Endothelial cell of umbilical vein (primary cell): ENCODE measurements around the gene IYD. TPM values are rescaled to one million over a fixed set of nuclear protein-coding genes. Genes with fewer than 3 reads are reported as not detected.

Experiments used
- BruUV-seq: library from RNA; stranded (reverse); fragments of 400-500 nt; replicated peaks from 2 replicates; lab custom pipeline; 2021; lab: Mats Ljungman, UMichigan
- CTCF ChIA-PET: fragments of 300-600, 350-600 bp; sonication (Branson Sonifier 250); formaldehyde crosslinking; loops from one replicate; lab custom pipeline; 2021; ENCODE audit warnings: antibody characterized with exemption, inconsistent platforms; lab: Charles Lee
- POLR2A ChIA-PET: fragments of 300-600, 350-600 bp; sonication (Branson Sonifier 250); formaldehyde crosslinking; loops from one replicate; lab custom pipeline; 2021; ENCODE audit warnings: antibody characterized with exemption, inconsistent platforms; lab: Charles Lee
- DNase-seq: peaks from one replicate; pipeline ENCODE4 v3.0.0-alpha.2; 2011; ENCODE audit warnings: low read depth, low spot score
- FAIRE-seq: peaks from 2 replicates; lab custom pipeline; 2011; peaks lifted over from hg19 to GRCh38; lab: Jason Lieb, UNC
- H2AFZ ChIP-seq: 2 replicates; pipeline ENCODE4 v1.6.0; 2012; ENCODE audit warnings: low read depth, low read length, control low read depth, inconsistent platforms
- H3K27ac ChIP-seq: 2 replicates; pipeline ENCODE4 v1.5.1; 2011; ENCODE audit warnings: low read depth, mild to moderate bottlenecking, control low read depth, low read length, moderate library complexity; ENCODE audit not compliant: insufficient read depth
- H3K27me3 ChIP-seq, 2 experiments: 2 replicates each; pipeline versions ENCODE4 v1.6.0 to v1.6.1; 2011; ENCODE audit warnings: low read length in 2 of 2, mixed read lengths in 1 of 2; ENCODE audit not compliant: control insufficient read depth in 2 of 2, insufficient read depth in 2 of 2
- H3K36me3 ChIP-seq, 2 experiments: 2 replicates in 1 of 2; 3 replicates in 1 of 2; pipeline ENCODE4 v1.5.1; 2011; ENCODE audit warnings: low read length in 2 of 2, mild to moderate bottlenecking in 1 of 2, moderate library complexity in 1 of 2; ENCODE audit not compliant: control insufficient read depth in 2 of 2, insufficient read depth in 2 of 2; ENCODE audit errors: extremely low read depth in 1 of 2
- H3K4me1 ChIP-seq: 3 replicates; pipeline ENCODE4 v1.5.1; 2011; ENCODE audit warnings: mild to moderate bottlenecking, low read length; ENCODE audit not compliant: control insufficient read depth, insufficient read depth; ENCODE audit errors: extremely low read depth
- H3K4me2 ChIP-seq: 2 replicates; pipeline ENCODE4 v1.6.1; 2011; ENCODE audit warnings: low read length, control low read depth, mixed read lengths; ENCODE audit not compliant: insufficient read depth
- H3K4me3 ChIP-seq, 3 experiments: fragments of 200-600 bp in 1 of 3; sonication (generic), shearing (Covaris generic) in 1 of 3; replicated peaks in 1 of 3; 2 replicates each; pipeline ENCODE4 v1.5.1; 2011 to 2016; ENCODE audit warnings: control low read depth in 3 of 3, low read length in 3 of 3, mild to moderate bottlenecking in 2 of 3, inconsistent platforms in 1 of 3, low read depth in 1 of 3, moderate library complexity in 1 of 3; ENCODE audit not compliant: insufficient read depth in 1 of 3
- H3K79me2 ChIP-seq: 2 replicates; pipeline ENCODE4 v1.6.0; 2012; ENCODE audit warnings: low read length, inconsistent platforms; ENCODE audit not compliant: control insufficient read depth, insufficient read depth
- H3K9ac ChIP-seq: replicated peaks from 2 replicates; pipeline ENCODE3; 2011; ENCODE audit warnings: low read length, control low read depth; ENCODE audit not compliant: insufficient read depth; ENCODE audit errors: extremely low read depth
- H3K9me1 ChIP-seq: replicated peaks from 3 replicates; pipeline ENCODE4 v1.6.0; 2011; ENCODE audit warnings: mild to moderate bottlenecking, low read length; ENCODE audit not compliant: control insufficient read depth, insufficient read depth; ENCODE audit errors: extremely low read depth
- H3K9me3 ChIP-seq: replicated peaks from 2 replicates; pipeline ENCODE4 v1.5.1; 2012; ENCODE audit warnings: low read length, inconsistent platforms; ENCODE audit not compliant: control insufficient read depth, insufficient read depth
- H4K20me1 ChIP-seq: replicated peaks from 2 replicates; pipeline ENCODE3; 2011; ENCODE audit warnings: mild to moderate bottlenecking, low read length; ENCODE audit not compliant: control insufficient read depth, insufficient read depth; ENCODE audit errors: extremely low read depth
- EZH2 ChIP-seq: IDR thresholded peaks from 2 replicates; pipeline ENCODE4 v1.6.1; 2012; ENCODE audit warnings: borderline replicate concordance, low read depth, mild to moderate bottlenecking, moderate library complexity, low read length, inconsistent platforms; ENCODE audit not compliant: severe bottlenecking
- GATA2 ChIP-seq: IDR thresholded peaks from 2 replicates; pipeline ENCODE4 v1.7.0; 2011; ENCODE audit warnings: low read depth, mild to moderate bottlenecking, moderate library complexity, mixed read lengths, low read length; ENCODE audit not compliant: insufficient read length, insufficient read depth
- JUN ChIP-seq: IDR thresholded peaks from 2 replicates; pipeline ENCODE4 v1.6.1; 2011; ENCODE audit warnings: borderline replicate concordance, low read depth; ENCODE audit not compliant: insufficient read length, insufficient read depth
- POLR2A ChIP-seq: IDR thresholded peaks from 2 replicates; pipeline ENCODE4 v1.6.1; 2012; ENCODE audit warnings: low read depth, mild to moderate bottlenecking, control low read depth, low read length
- POLR2AphosphoS5 ChIP-seq: IDR thresholded peaks from 2 replicates; pipeline ENCODE4 v1.6.1; 2012; ENCODE audit warnings: low read depth, mild to moderate bottlenecking, control low read depth, low read length, moderate library complexity; ENCODE audit not compliant: insufficient read depth
- dilution Hi-C: fragments of 300-500 bp; cut with MboI; formaldehyde crosslinking; loops from one replicate; pipeline ENCODE4 v1.15.0; 2019; ENCODE audit warnings: low sequenced_read_pairs; ENCODE audit not compliant: extremely low pct_ligation_motif_present
- intact Hi-C: fragments of 100-400 bp; cut with micrococcal nuclease; formaldehyde crosslinking; loops from one replicate; pipeline ENCODE4 v1.10.0; 2022
- polyA plus RNA-seq, 4 experiments: library from polyadenylated mRNA; depleted of rRNA in 3 of 4; stranded (reverse) in 3 of 4; unstranded in 1 of 4; fragments of >200 nt; gene quantifications; 2 replicates each; pipeline versions ENCODE4 v1.2.1 to v1.2.3, GENCODE V29; 2011 to 2012; ENCODE audit warnings: missing spikeins in 1 of 4
- total RNA-seq: library from RNA; stranded (reverse); gene quantifications from 2 replicates; pipeline ENCODE4 v1.2.3, GENCODE V29; 2021
- TF ChIP-seq, protein P1 (sequence below), 2 donors: IDR thresholded peaks; 1 replicate in 1 of 2; 2 replicates in 1 of 2; pipeline ENCODE4 v1.5.1; 2011; ENCODE audit warnings: low read length in 2 of 2, mild to moderate bottlenecking in 2 of 2, moderate library complexity in 2 of 2, control low read depth in 1 of 2, inconsistent platforms in 1 of 2, low read depth in 1 of 2; ENCODE audit not compliant: insufficient read depth in 1 of 2; ENCODE audit errors: extremely low read depth in 1 of 2

Gene IYD
- total and polyA plus RNA-seq, 2 donors (not counting 3 experiments of a cell fraction or from before 2014, with no cell fraction given), result not detected

DNA sequence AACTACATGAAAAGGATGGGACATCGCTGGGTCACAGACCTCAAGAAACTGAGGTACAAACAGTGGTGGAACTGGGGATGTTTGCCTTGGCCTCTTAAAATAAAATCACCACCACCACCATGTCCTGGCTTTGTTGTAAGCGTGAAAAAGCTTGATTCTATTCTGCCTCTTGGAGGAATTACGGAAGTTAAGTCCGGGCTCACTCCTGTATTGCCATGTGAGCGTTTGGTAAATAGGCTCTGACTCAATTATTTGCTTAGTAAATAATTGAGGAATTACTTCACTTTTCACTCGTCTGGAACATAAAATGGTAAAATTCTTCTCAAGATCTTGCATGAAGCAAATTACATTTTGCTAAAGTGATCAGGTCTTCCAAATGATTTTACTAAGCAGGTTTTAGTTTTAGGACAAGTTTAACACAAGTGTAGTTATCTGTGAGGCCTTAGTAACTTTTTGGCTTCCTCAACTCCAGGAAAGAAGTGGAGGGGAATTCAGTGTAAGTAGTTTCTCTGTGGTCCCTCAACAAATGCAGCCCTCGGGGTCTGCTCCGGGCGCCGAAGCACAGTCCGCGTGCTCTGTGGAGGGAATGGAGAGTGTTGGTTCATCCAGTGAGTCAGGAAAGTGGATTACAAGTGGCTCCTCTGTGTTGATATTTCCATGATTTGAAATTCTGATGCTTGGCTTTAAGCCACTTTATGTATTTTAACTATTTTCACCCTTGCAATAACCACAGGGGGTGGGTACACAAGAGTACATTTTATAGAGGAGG lies 23.8 kb downstream of the IYD start:
- intact Hi-C loops (no loop called here), dilution Hi-C loops (no loop called here)
- DNase-seq (no peak), FAIRE-seq (no peak)
- TF ChIP-seq JUN, result no peak
- TF ChIP-seq GATA2, result no peak
- TF ChIP-seq, protein P1, sequence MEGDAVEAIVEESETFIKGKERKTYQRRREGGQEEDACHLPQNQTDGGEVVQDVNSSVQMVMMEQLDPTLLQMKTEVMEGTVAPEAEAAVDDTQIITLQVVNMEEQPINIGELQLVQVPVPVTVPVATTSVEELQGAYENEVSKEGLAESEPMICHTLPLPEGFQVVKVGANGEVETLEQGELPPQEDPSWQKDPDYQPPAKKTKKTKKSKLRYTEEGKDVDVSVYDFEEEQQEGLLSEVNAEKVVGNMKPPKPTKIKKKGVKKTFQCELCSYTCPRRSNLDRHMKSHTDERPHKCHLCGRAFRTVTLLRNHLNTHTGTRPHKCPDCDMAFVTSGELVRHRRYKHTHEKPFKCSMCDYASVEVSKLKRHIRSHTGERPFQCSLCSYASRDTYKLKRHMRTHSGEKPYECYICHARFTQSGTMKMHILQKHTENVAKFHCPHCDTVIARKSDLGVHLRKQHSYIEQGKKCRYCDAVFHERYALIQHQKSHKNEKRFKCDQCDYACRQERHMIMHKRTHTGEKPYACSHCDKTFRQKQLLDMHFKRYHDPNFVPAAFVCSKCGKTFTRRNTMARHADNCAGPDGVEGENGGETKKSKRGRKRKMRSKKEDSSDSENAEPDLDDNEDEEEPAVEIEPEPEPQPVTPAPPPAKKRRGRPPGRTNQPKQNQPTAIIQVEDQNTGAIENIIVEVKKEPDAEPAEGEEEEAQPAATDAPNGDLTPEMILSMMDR (IDR thresholded peaks at IDR 0.05; ENCODE audit: extremely low read depth in 1 of 2, insufficient read depth in 1 of 2, low read depth in 1 of 2, low read length in 2 of 2), result no peak
- no peak for TF ChIP-seq POLR2A
- no peak for TF ChIP-seq POLR2AphosphoS5
- TF ChIP-seq EZH2, result no peak
- ChIA-PET CTCF (interaction anchor here (0.6 to 6.0 kb wide), 3 partner anchors 313 to 323 kb away, joined by 3 to 178 read pairs (median 37); partner anchors contain the start of gene ULBP3), POLR2A (no interaction called here)
- no peak overlapping the region for H3K27ac ChIP-seq
- H3K4me3 ChIP-seq, result no peak overlapping the region
- H3K36me3 ChIP-seq, result no peaks in the 10 kb centered on the region
- no peak overlapping the region for H3K9ac ChIP-seq
- H3K9me1 ChIP-seq, result no peaks in the 10 kb centered on the region
- no peaks in the 10 kb centered on the region for H3K4me1 ChIP-seq
- H4K20me1 ChIP-seq, result no peaks in the 10 kb centered on the region
- no peak overlapping the region for H3K4me2 ChIP-seq
- no peaks in the 10 kb centered on the region for H3K9me3 ChIP-seq
- peaks cover 2 to 8% of the 10 kb centered on the region in 2 experiments for H3K27me3 ChIP-seq
- no TSS peak for BruUV-seq
- no peak overlapping the region for H2AFZ ChIP-seq
- no peaks in the 10 kb centered on the region for H3K79me2 ChIP-seq
